ENCODE data around the gene KNCN.

DNA sequence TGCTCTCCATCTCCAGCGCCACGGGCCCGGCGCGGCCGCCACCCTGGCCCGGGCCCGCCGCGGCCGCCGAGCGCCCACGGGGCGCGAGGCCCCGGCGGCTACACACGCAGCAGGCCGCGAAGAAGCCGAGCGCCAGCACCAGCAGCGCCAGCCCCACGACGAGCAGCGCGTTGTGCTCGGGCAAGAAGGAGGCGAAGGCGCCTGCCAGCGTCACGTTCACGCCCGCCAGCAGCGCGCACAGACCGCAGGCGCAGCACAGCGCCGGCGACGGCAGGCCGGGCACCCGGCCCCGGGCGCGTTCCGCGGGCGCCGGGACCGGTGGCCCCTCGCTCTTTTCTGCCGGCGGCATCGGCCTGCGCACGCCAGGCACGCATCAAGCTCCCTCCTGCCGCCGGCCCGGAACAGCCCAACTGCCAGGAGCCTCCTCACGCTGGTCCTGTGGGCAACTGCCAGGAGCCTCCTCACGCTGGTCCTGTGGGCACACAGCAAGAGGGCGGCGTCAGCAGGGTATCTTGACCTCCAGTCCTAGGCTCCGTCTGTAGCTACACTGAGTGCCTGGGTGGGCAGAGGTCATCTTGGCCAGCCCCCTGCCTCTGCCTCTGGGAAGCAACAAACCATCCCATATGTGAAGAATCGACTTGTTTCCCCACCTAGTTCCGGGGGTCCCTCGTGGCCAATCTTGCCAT, 18.1 kb downstream of the KNCN start:
- TF ChIP-seq, protein P1, sequence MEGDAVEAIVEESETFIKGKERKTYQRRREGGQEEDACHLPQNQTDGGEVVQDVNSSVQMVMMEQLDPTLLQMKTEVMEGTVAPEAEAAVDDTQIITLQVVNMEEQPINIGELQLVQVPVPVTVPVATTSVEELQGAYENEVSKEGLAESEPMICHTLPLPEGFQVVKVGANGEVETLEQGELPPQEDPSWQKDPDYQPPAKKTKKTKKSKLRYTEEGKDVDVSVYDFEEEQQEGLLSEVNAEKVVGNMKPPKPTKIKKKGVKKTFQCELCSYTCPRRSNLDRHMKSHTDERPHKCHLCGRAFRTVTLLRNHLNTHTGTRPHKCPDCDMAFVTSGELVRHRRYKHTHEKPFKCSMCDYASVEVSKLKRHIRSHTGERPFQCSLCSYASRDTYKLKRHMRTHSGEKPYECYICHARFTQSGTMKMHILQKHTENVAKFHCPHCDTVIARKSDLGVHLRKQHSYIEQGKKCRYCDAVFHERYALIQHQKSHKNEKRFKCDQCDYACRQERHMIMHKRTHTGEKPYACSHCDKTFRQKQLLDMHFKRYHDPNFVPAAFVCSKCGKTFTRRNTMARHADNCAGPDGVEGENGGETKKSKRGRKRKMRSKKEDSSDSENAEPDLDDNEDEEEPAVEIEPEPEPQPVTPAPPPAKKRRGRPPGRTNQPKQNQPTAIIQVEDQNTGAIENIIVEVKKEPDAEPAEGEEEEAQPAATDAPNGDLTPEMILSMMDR (IDR thresholded peaks at IDR 0.05), result no peak
- TF ChIP-seq POLR2A (IDR thresholded peaks at IDR 0.05), result no peak
